ENCODE data around the gene FSTL4.
"Not testable (repeated sequence)": the region's sequence is repeated elsewhere in the genome, so short reads cannot be mapped to it uniquely, and the experiment has no call there.

The FSTL4 gene

DNA sequence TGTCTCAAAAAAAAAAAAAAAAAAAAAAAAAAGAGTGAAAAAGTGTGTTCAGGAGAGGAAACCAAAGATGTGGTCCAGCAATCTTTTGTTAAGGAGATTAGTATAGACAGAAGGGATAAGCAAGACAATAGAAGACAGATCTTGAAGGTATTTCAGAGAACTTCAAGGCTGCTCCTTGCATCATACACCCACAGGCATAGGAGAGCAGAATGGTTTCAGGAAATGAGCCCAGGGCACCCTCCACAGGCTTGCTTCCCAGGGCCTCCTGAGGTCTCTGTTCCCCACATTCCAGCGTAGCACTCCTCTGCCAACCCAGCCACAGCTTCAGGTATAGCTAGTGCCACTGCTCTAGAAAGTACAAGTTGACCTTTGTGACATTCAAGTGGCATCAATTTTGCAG is 65.8 kb downstream of the FSTL4 start:
- TF ChIP-seq, protein P1, sequence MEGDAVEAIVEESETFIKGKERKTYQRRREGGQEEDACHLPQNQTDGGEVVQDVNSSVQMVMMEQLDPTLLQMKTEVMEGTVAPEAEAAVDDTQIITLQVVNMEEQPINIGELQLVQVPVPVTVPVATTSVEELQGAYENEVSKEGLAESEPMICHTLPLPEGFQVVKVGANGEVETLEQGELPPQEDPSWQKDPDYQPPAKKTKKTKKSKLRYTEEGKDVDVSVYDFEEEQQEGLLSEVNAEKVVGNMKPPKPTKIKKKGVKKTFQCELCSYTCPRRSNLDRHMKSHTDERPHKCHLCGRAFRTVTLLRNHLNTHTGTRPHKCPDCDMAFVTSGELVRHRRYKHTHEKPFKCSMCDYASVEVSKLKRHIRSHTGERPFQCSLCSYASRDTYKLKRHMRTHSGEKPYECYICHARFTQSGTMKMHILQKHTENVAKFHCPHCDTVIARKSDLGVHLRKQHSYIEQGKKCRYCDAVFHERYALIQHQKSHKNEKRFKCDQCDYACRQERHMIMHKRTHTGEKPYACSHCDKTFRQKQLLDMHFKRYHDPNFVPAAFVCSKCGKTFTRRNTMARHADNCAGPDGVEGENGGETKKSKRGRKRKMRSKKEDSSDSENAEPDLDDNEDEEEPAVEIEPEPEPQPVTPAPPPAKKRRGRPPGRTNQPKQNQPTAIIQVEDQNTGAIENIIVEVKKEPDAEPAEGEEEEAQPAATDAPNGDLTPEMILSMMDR (IDR thresholded peaks at IDR 0.05; ENCODE audit: borderline replicate concordance, control extremely low read depth, extremely low read depth, insufficient read depth, missing control alignments): no peak
- in situ Hi-C loops (cut with MboI; ENCODE audit: low sequenced_read_pairs, unreplicated experiment): no loop called here
- no peak for DNase-seq (ENCODE audit: low spot score)

DNA sequence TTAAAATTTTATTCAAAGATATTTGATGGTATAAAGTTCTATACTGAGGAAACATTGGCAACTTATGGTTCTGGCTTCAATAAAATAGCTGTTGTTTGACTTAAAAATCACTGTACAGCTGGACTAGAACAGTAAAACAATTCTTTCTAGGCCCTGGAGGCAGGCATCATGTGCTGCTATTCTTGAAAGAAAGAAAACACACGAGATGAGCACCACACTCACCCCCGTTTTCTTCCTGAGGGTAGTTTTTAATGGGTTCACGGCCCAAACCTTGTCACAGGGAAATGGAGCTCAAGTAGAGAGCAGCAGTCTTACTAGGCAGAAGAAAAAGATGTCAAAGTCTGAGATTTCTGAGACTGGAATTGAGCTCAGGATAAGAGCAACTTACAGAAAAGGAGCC is 68.0 kb downstream of the FSTL4 start:
- DNase-seq (ENCODE audit: low spot score): no peak
- in situ Hi-C loops (cut with MboI; ENCODE audit: low sequenced_read_pairs, unreplicated experiment): no loop called here
- TF ChIP-seq, protein P1 (IDR thresholded peaks at IDR 0.05; ENCODE audit: borderline replicate concordance, control extremely low read depth, extremely low read depth, insufficient read depth, missing control alignments): no peak

DNA sequence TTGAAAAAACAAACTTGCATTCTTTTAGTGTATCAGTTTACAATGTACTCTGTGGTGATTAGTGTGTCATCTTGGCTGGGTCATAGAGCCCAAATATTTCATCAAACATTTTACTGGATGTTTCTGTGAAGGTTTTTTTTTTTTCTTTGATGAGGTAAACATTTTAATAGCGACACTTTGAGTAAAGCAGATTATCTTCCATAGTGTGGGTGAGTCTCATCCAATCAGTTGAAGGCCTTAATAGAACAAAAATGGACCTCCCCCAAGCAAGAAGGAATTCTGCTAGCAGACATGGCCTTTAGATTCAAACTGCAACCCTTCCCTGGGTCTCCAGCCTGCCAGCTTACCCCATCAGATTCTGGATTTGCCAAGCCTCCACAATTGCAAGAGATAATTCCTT is 72.5 kb downstream of the FSTL4 start:
- DNase-seq (ENCODE audit: low spot score): no peak
- in situ Hi-C loops (cut with MboI; ENCODE audit: low sequenced_read_pairs, unreplicated experiment): no loop called here
- TF ChIP-seq, protein P1 (IDR thresholded peaks at IDR 0.05; ENCODE audit: borderline replicate concordance, control extremely low read depth, extremely low read depth, insufficient read depth, missing control alignments): no peak

DNA sequence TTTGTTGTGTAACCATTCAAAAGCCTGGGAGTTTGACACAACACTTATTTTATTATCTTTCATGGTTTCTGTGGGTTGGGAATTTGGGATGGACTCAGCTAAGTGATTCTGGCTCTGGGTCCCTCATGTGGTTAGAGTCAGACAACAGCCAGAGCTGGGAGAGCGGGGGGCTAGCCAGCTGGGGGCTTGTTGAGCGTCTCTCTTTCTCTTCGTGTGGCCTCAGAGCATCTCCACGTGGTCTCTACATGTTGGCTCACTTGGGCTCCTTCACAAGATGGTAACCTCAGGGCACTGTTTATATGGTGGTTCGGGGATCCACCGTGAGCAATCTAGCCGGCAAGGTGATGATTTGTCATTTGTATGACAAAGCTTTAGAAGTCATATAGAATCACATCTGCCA is 73.6 kb downstream of the FSTL4 start:
- in situ Hi-C loops (cut with MboI; ENCODE audit: low sequenced_read_pairs, unreplicated experiment): no loop called here
- DNase-seq (ENCODE audit: low spot score): no peak
- TF ChIP-seq, protein P1 (IDR thresholded peaks at IDR 0.05; ENCODE audit: borderline replicate concordance, control extremely low read depth, extremely low read depth, insufficient read depth, missing control alignments): no peak

DNA sequence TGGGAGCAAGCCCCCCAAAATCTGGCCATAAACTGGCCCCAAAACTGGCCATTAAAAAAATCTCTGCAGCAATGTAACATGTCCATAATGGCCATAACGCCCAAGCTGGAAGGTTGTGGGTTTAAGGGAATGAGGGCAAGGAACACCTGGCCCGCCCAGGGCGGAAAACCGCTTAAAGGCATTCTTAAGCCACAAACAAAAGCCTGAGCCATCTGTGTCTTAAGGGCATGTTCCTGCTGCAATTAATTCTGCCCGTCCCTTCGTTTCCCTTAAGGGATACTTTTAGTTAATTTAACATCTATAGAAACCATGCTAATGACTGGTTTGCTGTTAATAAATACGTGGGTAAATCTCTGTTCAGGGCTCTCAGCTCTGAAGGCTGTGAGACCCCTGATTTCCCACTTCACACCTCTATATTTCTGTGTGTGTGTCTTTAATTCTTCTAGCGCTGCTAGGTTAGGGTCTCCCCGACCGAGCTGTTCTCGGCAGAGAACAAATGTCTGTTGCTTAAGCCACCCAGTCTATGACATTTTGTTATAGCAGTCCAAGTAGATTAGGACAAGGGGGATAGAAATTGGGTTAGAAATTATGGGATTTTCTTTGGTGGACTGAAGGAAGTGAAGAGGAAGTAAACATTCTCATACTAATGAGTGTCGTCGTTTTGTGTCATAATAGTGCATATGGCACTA is 77.0 kb downstream of the FSTL4 start:
- in situ Hi-C loops (cut with MboI; ENCODE audit: low sequenced_read_pairs, unreplicated experiment); DNase-seq (ENCODE audit: low spot score): not testable (repeated sequence)

DNA sequence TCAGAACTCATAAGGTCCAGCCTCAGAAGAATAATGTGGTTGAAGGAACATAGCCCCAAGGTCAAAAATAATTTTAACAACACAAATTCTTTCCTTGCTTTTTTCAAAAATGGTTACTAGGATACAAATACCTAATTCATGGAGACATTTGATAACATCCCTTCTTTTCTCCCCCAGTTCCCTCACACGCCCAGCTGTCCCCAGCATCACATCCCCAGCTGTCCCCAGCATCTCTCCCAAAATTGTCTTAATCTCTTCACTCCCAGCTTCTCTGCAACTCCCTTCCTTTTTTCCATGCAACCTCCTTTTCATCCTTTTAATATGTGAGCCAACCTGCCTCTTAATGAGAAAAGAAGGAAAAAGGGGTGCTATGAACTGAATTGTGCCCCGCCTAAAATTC is 77.8 kb downstream of the FSTL4 start:
- no peak for DNase-seq (ENCODE audit: low spot score)
- TF ChIP-seq, protein P1 (IDR thresholded peaks at IDR 0.05; ENCODE audit: borderline replicate concordance, control extremely low read depth, extremely low read depth, insufficient read depth, missing control alignments): no peak
- in situ Hi-C loops (cut with MboI; ENCODE audit: low sequenced_read_pairs, unreplicated experiment): no loop called here

DNA sequence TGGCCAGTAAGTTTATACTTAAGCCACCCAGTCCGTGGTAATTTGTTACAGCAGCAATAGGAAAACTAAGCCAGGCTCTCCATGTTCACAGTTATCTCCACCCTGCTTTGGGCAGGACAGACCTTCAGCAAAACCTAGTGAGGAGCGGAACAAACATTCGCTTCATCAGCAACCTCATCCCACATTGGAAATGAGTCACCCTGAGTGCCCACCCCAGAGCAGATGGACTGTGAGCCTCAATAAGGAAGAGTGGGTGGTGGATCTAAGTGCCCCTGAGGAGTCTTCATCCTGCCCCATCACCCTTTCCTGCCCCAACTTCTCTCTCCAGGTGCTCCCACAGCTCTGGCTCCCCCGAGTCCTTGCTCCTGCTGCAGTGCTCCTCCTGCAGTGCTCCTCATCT is 78.8 kb downstream of the FSTL4 start:
- TF ChIP-seq, protein P1 (IDR thresholded peaks at IDR 0.05; ENCODE audit: borderline replicate concordance, control extremely low read depth, extremely low read depth, insufficient read depth, missing control alignments): no peak
- no peak for DNase-seq (ENCODE audit: low spot score)
- in situ Hi-C loops (cut with MboI; ENCODE audit: low sequenced_read_pairs, unreplicated experiment): no loop called here

All from GM13976 (cell line).